Stimulated activated naive CD8-positive, alpha-beta T cell treated with anti-CD3 and anti-CD28 coated beads, Interleukin-15, Interleukin-2, amounts not matched to agents 100 ng/mL and 50 ng/mL, for 24 hours (primary cell): ENCODE results near the gene CHRNG.

ENCODE experiments used
- H3K27ac Mint-ChIP-seq: one replicate; pipeline ENCODE4 v1.8.0; 2021; ENCODE audit warnings: mild to moderate bottlenecking, mixed read lengths
- H3K27me3 Mint-ChIP-seq: one replicate; pipeline ENCODE4 v1.8.0; 2021; ENCODE audit warnings: mixed read lengths
- H3K36me3 Mint-ChIP-seq: one replicate; pipeline ENCODE4 v1.8.0; 2021; ENCODE audit warnings: low read depth, mixed read lengths
- H3K4me1 Mint-ChIP-seq: one replicate; pipeline ENCODE4 v1.8.0; 2021; ENCODE audit warnings: low read depth, mixed read lengths
- H3K4me3 Mint-ChIP-seq: one replicate; pipeline ENCODE4 v1.8.0; 2021; ENCODE audit warnings: mild to moderate bottlenecking, mixed read lengths
- H3K9me3 Mint-ChIP-seq: one replicate; pipeline ENCODE4 v1.8.0; 2021; ENCODE audit warnings: mixed read lengths

Gene CHRNG

DNA sequence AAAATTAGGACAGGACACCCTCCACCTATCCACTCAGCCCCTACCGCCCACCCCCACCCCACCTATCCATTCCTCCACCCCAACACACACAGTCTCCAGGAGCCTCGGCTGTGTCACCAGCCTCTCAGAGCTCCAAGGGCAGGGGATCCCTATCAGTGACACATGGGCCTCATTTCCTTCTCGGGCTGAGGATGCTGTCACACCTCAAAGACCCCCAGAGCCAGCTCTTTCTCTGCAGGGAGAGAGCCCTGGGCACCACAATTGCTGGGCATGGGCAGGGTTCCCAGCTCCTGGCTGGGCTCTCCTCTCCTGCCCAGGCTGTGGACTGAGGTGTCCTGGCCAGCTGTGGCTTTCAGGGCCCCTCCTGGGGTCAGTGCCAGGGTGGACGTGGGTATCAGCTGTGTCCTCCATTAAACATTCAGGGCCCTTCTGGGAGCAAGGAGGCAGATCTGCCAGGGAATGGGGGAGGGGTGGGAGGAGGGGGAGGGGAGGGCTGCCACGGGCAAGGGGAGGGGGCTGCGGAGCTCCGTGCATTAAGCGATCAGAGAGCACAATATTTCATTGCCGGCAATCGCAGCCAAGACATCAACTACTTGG, 37.6 kb upstream of the CHRNG start:
- Mint-ChIP-seq H3K27me3 (peaks cover 23% of the 10 kb centered on the region), H3K4me3 (no peak overlapping the region), H3K4me1 (peaks cover 14% of the 10 kb centered on the region), H3K27ac (no peak overlapping the region), H3K9me3 (no peaks in the 10 kb centered on the region), H3K36me3 (no peaks in the 10 kb centered on the region)

DNA sequence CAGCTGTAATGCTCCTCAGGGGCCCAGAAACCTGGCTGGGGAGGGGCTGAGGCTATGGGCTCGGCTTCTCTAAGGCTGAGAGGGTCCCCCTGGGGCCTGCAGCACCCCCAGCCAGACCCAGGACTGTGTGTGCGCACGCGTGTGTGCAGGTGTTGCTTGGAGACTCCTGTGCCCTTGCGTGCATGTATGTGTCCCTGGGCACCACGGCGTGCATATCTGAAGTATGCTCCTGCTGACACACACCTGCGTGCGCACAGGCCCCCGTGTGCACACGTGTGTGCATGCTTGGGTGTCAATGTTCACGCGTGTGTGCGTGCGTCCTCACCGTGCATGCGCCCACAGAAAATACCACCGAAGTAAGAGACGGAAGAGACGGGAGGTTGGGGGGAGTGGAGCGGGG, 37.0 kb upstream of the CHRNG start:
- peak overlapping the region; percentile 54 for H3K4me3 Mint-ChIP-seq
- H3K36me3 Mint-ChIP-seq = no peaks in the 10 kb centered on the region
- no peaks in the 10 kb centered on the region for H3K9me3 Mint-ChIP-seq
- peaks cover 23% of the 10 kb centered on the region for H3K27me3 Mint-ChIP-seq
- H3K4me1 Mint-ChIP-seq = peaks cover 14% of the 10 kb centered on the region
- H3K27ac Mint-ChIP-seq = no peak overlapping the region

DNA sequence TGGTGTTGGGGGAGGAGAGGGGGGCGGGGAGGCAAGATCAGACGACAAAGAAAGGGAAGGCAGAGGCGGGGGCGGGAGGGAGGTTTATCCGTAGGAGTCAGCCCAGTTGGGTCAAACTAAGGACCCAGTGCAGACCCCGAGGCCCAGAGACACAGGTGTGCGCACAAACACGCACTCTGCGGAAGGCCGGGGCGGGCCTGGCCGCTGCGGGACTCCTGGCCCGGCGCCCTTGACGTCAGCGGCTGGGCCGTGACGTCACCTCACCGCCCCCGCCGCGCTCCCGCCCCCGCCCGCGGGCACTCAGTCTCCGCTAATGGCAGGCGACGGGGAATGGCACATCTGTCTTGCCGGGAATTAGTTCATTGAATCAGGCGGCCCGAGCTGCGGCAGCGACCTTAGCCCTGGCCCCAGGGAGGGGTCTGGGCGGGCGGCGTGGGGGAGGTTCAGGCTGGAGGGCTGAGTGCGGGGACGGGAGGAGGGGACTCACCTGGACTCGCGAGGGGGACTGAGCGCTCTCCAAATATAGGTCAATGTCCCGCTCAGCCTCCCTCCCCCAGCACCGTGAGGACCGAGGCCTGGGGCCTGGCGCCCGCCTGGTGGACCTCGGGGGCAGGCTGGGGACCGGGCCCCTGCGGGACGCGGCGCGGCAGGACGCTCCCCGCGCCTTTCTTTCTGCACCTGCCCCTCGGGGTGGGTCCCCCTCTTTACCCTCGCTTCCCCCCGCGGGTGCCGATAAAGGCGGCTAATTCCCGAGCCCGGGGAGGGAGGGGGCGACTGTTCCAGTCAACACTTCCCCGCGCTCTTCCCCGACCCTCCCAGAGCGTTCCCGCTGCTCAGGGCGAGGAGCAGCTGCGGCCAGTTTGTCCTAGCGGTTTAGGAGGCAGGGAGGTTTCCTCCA, 36.3 kb upstream of the CHRNG start:
- Mint-ChIP-seq H3K36me3 (no peaks in the 10 kb centered on the region), H3K27ac (no peak overlapping the region), H3K4me3 (peak overlapping the region; percentile 48), H3K4me1 (peaks cover 14% of the 10 kb centered on the region), H3K27me3 (peaks cover 23% of the 10 kb centered on the region), H3K9me3 (no peaks in the 10 kb centered on the region)

DNA sequence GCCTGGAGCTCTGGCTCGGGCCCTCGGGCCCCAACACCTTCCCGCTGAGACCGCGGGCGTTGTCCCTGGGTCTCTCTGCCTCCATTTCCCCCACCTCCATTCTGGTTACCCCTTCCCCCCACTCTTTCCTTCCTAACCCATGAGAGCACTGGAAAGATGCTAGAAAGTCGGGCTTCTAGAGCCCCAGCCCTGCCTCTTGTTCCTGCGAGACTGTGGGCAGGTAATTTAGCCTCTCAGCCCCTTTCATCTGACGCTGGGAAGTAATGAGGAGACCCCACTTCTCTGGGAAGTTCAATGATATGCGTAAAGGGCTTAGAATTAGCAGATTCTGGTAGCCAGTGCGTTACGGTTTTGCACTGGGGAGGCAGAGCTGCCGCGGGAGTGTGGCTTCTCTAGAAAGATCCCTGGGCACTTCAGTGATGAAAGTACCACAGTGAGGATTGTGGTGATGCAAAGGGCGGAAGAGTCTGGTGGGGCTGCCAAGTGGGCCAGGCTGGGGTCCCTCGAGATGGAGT, 35.6 kb upstream of the CHRNG start:
- no peak overlapping the region for H3K27ac Mint-ChIP-seq
- no peaks in the 10 kb centered on the region for H3K9me3 Mint-ChIP-seq
- H3K27me3 Mint-ChIP-seq = peaks cover 19% of the 10 kb centered on the region
- peak overlapping the region; percentile 7 for H3K4me3 Mint-ChIP-seq
- H3K4me1 Mint-ChIP-seq = peaks cover 14% of the 10 kb centered on the region
- H3K36me3 Mint-ChIP-seq = no peaks in the 10 kb centered on the region

DNA sequence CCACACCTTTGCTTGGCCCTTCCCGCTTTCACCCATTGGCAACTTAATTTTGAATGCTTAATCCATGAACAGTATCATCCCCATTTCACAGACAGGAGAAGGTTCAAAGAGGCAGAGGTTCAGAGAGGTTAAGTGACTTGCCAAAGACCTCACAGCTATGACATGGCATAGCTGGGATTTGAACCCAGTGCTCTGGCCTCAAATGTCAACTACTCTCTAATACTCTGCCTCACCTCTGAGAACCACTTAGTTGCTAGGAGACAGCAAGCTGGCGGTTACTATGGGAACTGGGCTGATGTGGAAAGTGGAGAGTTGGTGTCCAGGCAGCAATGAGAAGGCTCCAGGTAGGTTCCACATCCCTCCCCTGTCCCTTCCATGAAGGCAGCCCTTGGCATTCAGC, 35.1 kb upstream of the CHRNG start:
- Mint-ChIP-seq H3K9me3 (no peaks in the 10 kb centered on the region), H3K27me3 (peaks cover 19% of the 10 kb centered on the region), H3K27ac (no peak overlapping the region), H3K4me1 (peaks cover 14% of the 10 kb centered on the region), H3K36me3 (no peaks in the 10 kb centered on the region), H3K4me3 (no peak overlapping the region)

GRCh38 chr2:232505856-232506255, 33.6 kb upstream of the CHRNG start:
- H3K4me1 Mint-ChIP-seq = peaks cover 14% of the 10 kb centered on the region
- peaks cover 22% of the 10 kb centered on the region for H3K27me3 Mint-ChIP-seq
- H3K9me3 Mint-ChIP-seq = no peaks in the 10 kb centered on the region
- H3K27ac Mint-ChIP-seq = no peak overlapping the region
- H3K36me3 Mint-ChIP-seq = no peaks in the 10 kb centered on the region
- no peak overlapping the region for H3K4me3 Mint-ChIP-seq

- peaks cover 19% of the 10 kb centered on the region for H3K27me3 Mint-ChIP-seq
- no peak overlapping the region for H3K27ac Mint-ChIP-seq
These were observed 32.8 kb upstream of the CHRNG start for GRCh38 chr2:232506709-232507108.

GRCh38 chr2:232508251-232508650, 31.2 kb upstream of the CHRNG start:
- no peaks in the 10 kb centered on the region for H3K36me3 Mint-ChIP-seq
- H3K27me3 Mint-ChIP-seq = peaks cover 19% of the 10 kb centered on the region
- peaks cover 10% of the 10 kb centered on the region for H3K4me1 Mint-ChIP-seq
- H3K27ac Mint-ChIP-seq = no peak overlapping the region
- no peak overlapping the region for H3K4me3 Mint-ChIP-seq
- no peaks in the 10 kb centered on the region for H3K9me3 Mint-ChIP-seq

More at GRCh38 chr2:232506709-232507108, 32.8 kb upstream of the CHRNG start:
- Mint-ChIP-seq H3K9me3 (no peaks in the 10 kb centered on the region), H3K4me1 (peaks cover 14% of the 10 kb centered on the region), H3K36me3 (no peaks in the 10 kb centered on the region), H3K4me3 (no peak overlapping the region)

DNA sequence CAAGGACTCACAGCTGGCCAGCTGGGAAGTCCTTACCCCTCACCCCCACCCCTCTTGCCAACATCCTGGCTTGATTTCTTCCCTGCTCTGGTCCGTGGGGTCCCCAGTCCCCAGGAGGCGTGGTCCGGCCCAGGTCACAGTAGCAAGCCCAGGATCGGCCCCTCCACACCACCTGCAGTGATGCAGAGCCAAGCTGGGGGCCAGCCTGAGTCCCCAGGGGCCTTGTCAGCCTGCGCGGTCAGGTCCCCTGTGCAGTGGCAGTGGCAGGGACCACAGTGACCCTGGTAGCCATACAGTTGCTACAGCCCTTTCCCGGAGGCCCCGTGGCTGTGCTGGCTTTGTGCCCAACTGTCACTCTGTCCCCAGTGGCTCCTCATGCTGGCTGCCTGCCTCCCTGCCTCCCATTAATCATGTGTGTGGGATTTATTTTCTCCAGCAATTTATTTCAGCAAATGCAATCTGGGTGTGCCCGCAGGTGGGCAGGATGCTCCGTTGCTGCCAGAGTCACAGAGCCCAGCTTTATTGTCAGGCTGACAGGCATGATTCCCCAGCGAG, 28.1 kb upstream of the CHRNG start:
- H3K36me3 Mint-ChIP-seq = no peaks in the 10 kb centered on the region
- no peaks in the 10 kb centered on the region for H3K4me1 Mint-ChIP-seq
- H3K9me3 Mint-ChIP-seq = no peaks in the 10 kb centered on the region
- no peak overlapping the region for H3K4me3 Mint-ChIP-seq
- H3K27ac Mint-ChIP-seq = no peak overlapping the region
- H3K27me3 Mint-ChIP-seq = peaks cover 4% of the 10 kb centered on the region

GRCh38 chr2:232512602-232513001, 26.9 kb upstream of the CHRNG start:
- no peaks in the 10 kb centered on the region for H3K9me3 Mint-ChIP-seq
- H3K4me1 Mint-ChIP-seq = no peaks in the 10 kb centered on the region

DNA sequence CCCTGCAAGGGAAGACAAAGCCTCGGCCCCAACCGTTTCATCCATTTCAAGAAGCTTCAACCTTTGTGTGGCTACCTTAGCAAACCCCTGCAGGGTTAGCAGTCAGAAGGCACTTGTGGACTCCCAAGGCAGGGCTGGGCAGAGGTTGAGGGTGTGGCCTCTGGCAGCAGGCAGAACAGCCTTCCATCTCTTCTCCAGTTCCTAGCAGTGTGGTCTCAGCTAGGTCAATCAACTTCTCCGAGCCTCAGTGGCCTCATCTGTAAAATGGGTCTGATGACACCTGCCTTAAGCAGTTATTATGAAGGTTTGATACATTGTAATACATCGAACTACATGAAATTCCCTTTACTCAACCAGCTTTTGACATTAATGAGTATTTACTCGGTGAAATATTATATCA, 26.1 kb upstream of the CHRNG start:
- Mint-ChIP-seq H3K9me3 (no peaks in the 10 kb centered on the region), H3K27ac (no peak overlapping the region), H3K27me3 (peaks cover 7% of the 10 kb centered on the region), H3K4me1 (no peaks in the 10 kb centered on the region), H3K4me3 (no peak overlapping the region), H3K36me3 (no peaks in the 10 kb centered on the region)

More at GRCh38 chr2:232512602-232513001, 26.9 kb upstream of the CHRNG start:
- Mint-ChIP-seq H3K36me3 (no peaks in the 10 kb centered on the region), H3K4me3 (no peak overlapping the region), H3K27ac (no peak overlapping the region), H3K27me3 (peaks cover 7% of the 10 kb centered on the region)

GRCh38 chr2:232515639-232516038, 23.9 kb upstream of the CHRNG start:
- Mint-ChIP-seq H3K4me1 (no peaks in the 10 kb centered on the region), H3K9me3 (no peaks in the 10 kb centered on the region), H3K4me3 (no peak overlapping the region), H3K27ac (no peak overlapping the region), H3K27me3 (peaks cover 14% of the 10 kb centered on the region), H3K36me3 (no peaks in the 10 kb centered on the region)

- Mint-ChIP-seq H3K27me3 (peaks cover 20% of the 10 kb centered on the region), H3K9me3 (no peaks in the 10 kb centered on the region), H3K4me3 (no peak overlapping the region), H3K36me3 (no peaks in the 10 kb centered on the region), H3K4me1 (peaks cover 2% of the 10 kb centered on the region), H3K27ac (no peak overlapping the region)
These were observed 22.9 kb upstream of the CHRNG start for GRCh38 chr2:232516551-232516950.

DNA sequence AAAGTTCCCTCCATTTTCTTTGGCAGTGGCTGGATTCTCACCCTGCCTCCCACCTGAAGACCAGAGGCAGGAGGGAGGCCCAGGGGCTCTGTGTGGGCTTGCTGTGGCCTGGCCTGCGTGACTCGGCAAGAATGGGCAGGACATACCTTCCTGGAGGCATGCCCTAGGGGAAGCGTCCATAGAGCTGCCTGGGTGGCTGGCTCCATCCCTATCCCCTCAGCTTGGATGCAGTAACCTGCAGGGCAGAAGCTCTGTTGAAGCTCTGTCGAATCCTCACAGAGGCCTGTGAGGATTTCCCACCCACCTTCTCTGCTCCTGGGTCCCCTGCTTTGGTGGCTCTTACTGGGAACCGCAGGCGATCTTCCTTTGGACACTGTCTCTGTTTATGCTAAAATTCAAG, 20.6 kb upstream of the CHRNG start:
- Mint-ChIP-seq H3K27ac (no peak overlapping the region), H3K9me3 (no peaks in the 10 kb centered on the region), H3K4me3 (no peak overlapping the region), H3K4me1 (peaks cover 9% of the 10 kb centered on the region), H3K27me3 (peaks cover 28% of the 10 kb centered on the region), H3K36me3 (no peaks in the 10 kb centered on the region)
